OCI-LY3 (cell line): ENCODE results near the gene ASF1B.

ENCODE experiments used
- CTCF ChIP-seq: fragments of 200-600, 300-600 bp; sonication (generic); IDR thresholded peaks from 2 replicates; pipeline ENCODE4 v1.5.1; 2014; ENCODE audit warnings: antibody characterized with exemption, low read length, low read depth
- EZH2phosphoT487 ChIP-seq: fragments of 200-600 bp; shearing (Covaris generic); IDR thresholded peaks from 2 replicates; pipeline ENCODE4 v1.6.1; 2018; ENCODE audit warnings: antibody characterized with exemption, mixed run types, low read depth

- TF ChIP-seq CTCF = no peak
- TF ChIP-seq EZH2phosphoT487 = no peak
Observed at GRCh38 chr19:14150770-14151661, 14.6 kb upstream of the ASF1B start.
